ENCODE results near the gene HTR2B. TPM values are rescaled to one million over a fixed set of nuclear protein-coding genes. Genes with fewer than 3 reads are reported as not detected.
"Not testable (repeated sequence)": the region's sequence is repeated elsewhere in the genome, so short reads cannot be mapped to it uniquely, and the experiment has no call there.

Gene HTR2B
- total and polyA plus RNA-seq, 5 donors = 2.3 to 11.9 (median 6.4) TPM

- H3K9me3 ChIP-seq (ENCODE audit: control insufficient read depth, low read length) = no peaks in the 10 kb centered on the region
- H3K4me1 ChIP-seq (ENCODE audit: control insufficient read depth, insufficient read depth, low read length) = no peaks in the 10 kb centered on the region
- H3K4me3 ChIP-seq (ENCODE audit: low read length) = no peak overlapping the region
- no peaks in the 10 kb centered on the region for H3K27me3 ChIP-seq (ENCODE audit: control insufficient read depth, insufficient read depth)
- no peak overlapping the region for H3K27ac ChIP-seq (ENCODE audit: low read length)
- DNase-seq (no peak), ATAC-seq (no peak)
- intact Hi-C loops (cut with DNase I) = no loop called here
- WGBS = 44% methylated on average over 1 of the region's 1 CpG
Measured at GRCh38 chr2:231117148-231117547, 7.7 kb downstream of the HTR2B start.

- H3K4me1 ChIP-seq (ENCODE audit: control insufficient read depth, insufficient read depth, low read length) = no peaks in the 10 kb centered on the region
- ATAC-seq = no peak
- intact Hi-C loops (cut with DNase I) = no loop called here
- H3K27me3 ChIP-seq (ENCODE audit: control insufficient read depth, insufficient read depth) = no peaks in the 10 kb centered on the region
- H3K9me3 ChIP-seq (ENCODE audit: control insufficient read depth, low read length) = no peaks in the 10 kb centered on the region
- no peak overlapping the region for H3K4me3 ChIP-seq (ENCODE audit: low read length)
- no peak for DNase-seq
- 90% methylated on average over 2 of the region's 2 CpGs for WGBS
- no peak overlapping the region for H3K27ac ChIP-seq (ENCODE audit: low read length)
Measured at GRCh38 chr2:231115651-231116050, 9.2 kb downstream of the HTR2B start.

GRCh38 chr2:231113489-231113888 lies 11.4 kb downstream of the HTR2B start:
- H3K4me3 ChIP-seq (ENCODE audit: low read length) = no peak overlapping the region
- ATAC-seq (no peak), DNase-seq (no peak)
- no peak overlapping the region for H3K27ac ChIP-seq (ENCODE audit: low read length)
- intact Hi-C loops (cut with DNase I) = no loop called here
- H3K9me3 ChIP-seq (ENCODE audit: control insufficient read depth, low read length) = no peaks in the 10 kb centered on the region
- no peaks in the 10 kb centered on the region for H3K27me3 ChIP-seq (ENCODE audit: control insufficient read depth, insufficient read depth)
- H3K4me1 ChIP-seq (ENCODE audit: control insufficient read depth, insufficient read depth, low read length) = no peaks in the 10 kb centered on the region
- 95% methylated on average over 5 of the region's 5 CpGs for WGBS

GRCh38 chr2:231111987-231112386 lies 12.9 kb downstream of the HTR2B start:
- DNase-seq (no peak), ATAC-seq (no peak)
- Histone ChIP-seq H3K4me3 (ENCODE audit: low read length) (no peak overlapping the region), H3K4me1 (ENCODE audit: control insufficient read depth, insufficient read depth, low read length) (no peaks in the 10 kb centered on the region), H3K27ac (ENCODE audit: low read length) (no peak overlapping the region), H3K9me3 (ENCODE audit: control insufficient read depth, low read length) (no peaks in the 10 kb centered on the region), H3K27me3 (ENCODE audit: control insufficient read depth, insufficient read depth) (no peaks in the 10 kb centered on the region)
- intact Hi-C loops (cut with DNase I) = no loop called here
- WGBS = 94% methylated on average over 1 of the region's 1 CpG

- H3K9me3 ChIP-seq (ENCODE audit: control insufficient read depth, low read length) = no peaks in the 10 kb centered on the region
- ATAC-seq = peak; percentile 60 to 74
- intact Hi-C loops (cut with DNase I) = no loop called here
- WGBS = 28% methylated on average over 1 of the region's 1 CpG
- no peak overlapping the region for H3K4me3 ChIP-seq (ENCODE audit: low read length)
- H3K27ac ChIP-seq (ENCODE audit: low read length) = no peak overlapping the region
- no peak for DNase-seq
- H3K4me1 ChIP-seq (ENCODE audit: control insufficient read depth, insufficient read depth, low read length) = no peaks in the 10 kb centered on the region
- no peaks in the 10 kb centered on the region for H3K27me3 ChIP-seq (ENCODE audit: control insufficient read depth, insufficient read depth)
Measured at GRCh38 chr2:231110551-231110950, 14.3 kb downstream of the HTR2B start.

GRCh38 chr2:231104115-231104713 lies 20.6 kb downstream of the HTR2B start:
- peak; percentile 84 to 86 for ATAC-seq
- 11% methylated on average over 3 of the region's 3 CpGs for WGBS
- DNase-seq = peak in 2 of 3 donors; percentile 45 to 71
- intact Hi-C loops (cut with DNase I) = loop anchor here in 3 of 4 donors (5.0 to 10.0 kb wide), 4 partner anchors 88 to 351 kb away; partner anchors contain the start of gene ARMC9 (in 1 of the 3)
- Histone ChIP-seq H3K4me1 (ENCODE audit: control insufficient read depth, insufficient read depth, low read length) (no peaks in the 10 kb centered on the region), H3K9me3 (ENCODE audit: control insufficient read depth, low read length) (peaks cover 3% of the 10 kb centered on the region), H3K4me3 (ENCODE audit: low read length) (no peak overlapping the region), H3K27me3 (ENCODE audit: control insufficient read depth, insufficient read depth) (no peaks in the 10 kb centered on the region), H3K27ac (ENCODE audit: low read length) (no peak overlapping the region)

GRCh38 chr2:231102772-231103171 lies 22.1 kb downstream of the HTR2B start:
- no peak for ATAC-seq
- no peak overlapping the region for H3K27ac ChIP-seq (ENCODE audit: low read length)

GRCh38 chr2:231100990-231101389 lies 23.9 kb downstream of the HTR2B start:
- no peak for ATAC-seq

More at GRCh38 chr2:231102772-231103171, 22.1 kb downstream of the HTR2B start:
- 86% methylated on average over 2 of the region's 2 CpGs for WGBS
- DNase-seq = no peak
- intact Hi-C loops (cut with DNase I) = loop anchor here in 3 of 4 donors (5.0 to 10.0 kb wide), 4 partner anchors 90 to 352 kb away; partner anchors contain the start of gene ARMC9 (in 1 of the 3)
- no peaks in the 10 kb centered on the region for H3K4me1 ChIP-seq (ENCODE audit: control insufficient read depth, insufficient read depth, low read length)
- no peaks in the 10 kb centered on the region for H3K27me3 ChIP-seq (ENCODE audit: control insufficient read depth, insufficient read depth)
- no peak overlapping the region for H3K4me3 ChIP-seq (ENCODE audit: low read length)
- peaks cover 3% of the 10 kb centered on the region for H3K9me3 ChIP-seq (ENCODE audit: control insufficient read depth, low read length)

GRCh38 chr2:231100321-231100720 lies 24.5 kb downstream of the HTR2B start:
- 98% methylated on average over 2 of the region's 2 CpGs for WGBS
- ATAC-seq; H3K9me3 ChIP-seq (ENCODE audit: control insufficient read depth, low read length); H3K4me1 ChIP-seq (ENCODE audit: control insufficient read depth, insufficient read depth, low read length); H3K27me3 ChIP-seq (ENCODE audit: control insufficient read depth, insufficient read depth); H3K4me3 ChIP-seq (ENCODE audit: low read length); H3K27ac ChIP-seq (ENCODE audit: low read length); DNase-seq: not testable (repeated sequence)
- intact Hi-C loops (cut with DNase I) = loop anchor here in 3 of 4 donors (5.0 to 10.0 kb wide), 4 partner anchors 92 to 354 kb away; partner anchors contain the start of gene ARMC9 (in 1 of the 3)

More at GRCh38 chr2:231100990-231101389, 23.9 kb downstream of the HTR2B start:
- H3K9me3 ChIP-seq (ENCODE audit: control insufficient read depth, low read length) = peaks cover 3% of the 10 kb centered on the region
- intact Hi-C loops (cut with DNase I) = loop anchor here in 3 of 4 donors (5.0 to 10.0 kb wide), 4 partner anchors 91 to 354 kb away; partner anchors contain the start of gene ARMC9 (in 1 of the 3)
- no peaks in the 10 kb centered on the region for H3K27me3 ChIP-seq (ENCODE audit: control insufficient read depth, insufficient read depth)
- no peak for DNase-seq
- no peaks in the 10 kb centered on the region for H3K4me1 ChIP-seq (ENCODE audit: control insufficient read depth, insufficient read depth, low read length)
- 96% methylated on average over 4 of the region's 4 CpGs for WGBS
- H3K27ac ChIP-seq (ENCODE audit: low read length) = no peak overlapping the region
- H3K4me3 ChIP-seq (ENCODE audit: low read length) = no peak overlapping the region

GRCh38 chr2:231099918-231100317 lies 24.9 kb downstream of the HTR2B start:
- Histone ChIP-seq H3K4me1 (ENCODE audit: control insufficient read depth, insufficient read depth, low read length) (no peaks in the 10 kb centered on the region), H3K27me3 (ENCODE audit: control insufficient read depth, insufficient read depth) (no peaks in the 10 kb centered on the region), H3K27ac (ENCODE audit: low read length) (no peak overlapping the region), H3K9me3 (ENCODE audit: control insufficient read depth, low read length) (peaks cover 3% of the 10 kb centered on the region), H3K4me3 (ENCODE audit: low read length) (no peak overlapping the region)
- no peak for ATAC-seq
- DNase-seq = peak in 1 of 3 donors; percentile 55
- 96% methylated on average over 8 of the region's 8 CpGs for WGBS
- intact Hi-C loops (cut with DNase I) = loop anchor here in 3 of 4 donors (5.0 to 10.0 kb wide), 4 partner anchors 92 to 355 kb away; partner anchors contain the start of gene ARMC9 (in 1 of the 3)

- WGBS = 93% methylated on average over 4 of the region's 4 CpGs
- intact Hi-C loops (cut with DNase I) = no loop called here
- peaks cover 3% of the 10 kb centered on the region for H3K9me3 ChIP-seq (ENCODE audit: control insufficient read depth, low read length)
- ATAC-seq (no peak), DNase-seq (no peak)
- no peak overlapping the region for H3K27ac ChIP-seq (ENCODE audit: low read length)
- H3K4me1 ChIP-seq (ENCODE audit: control insufficient read depth, insufficient read depth, low read length) = no peaks in the 10 kb centered on the region
- H3K4me3 ChIP-seq (ENCODE audit: low read length) = no peak overlapping the region
- no peaks in the 10 kb centered on the region for H3K27me3 ChIP-seq (ENCODE audit: control insufficient read depth, insufficient read depth)
Measured at GRCh38 chr2:231094736-231095346, 30.0 kb downstream of the HTR2B start.
